Suppressor macrophage treated with lipopolysaccharide for 4 hours (primary cell): ENCODE measurements around the gene POLDIP3.
A peak's percentile ranks its signal among the peaks of the same experiment; 100 is the strongest.
"Not testable (repeated sequence)": the region's sequence is repeated elsewhere in the genome, so short reads cannot be mapped to it uniquely, and the experiment has no call there.

ENCODE experiments used
- DNase-seq: peaks from one replicate; pipeline ENCODE4 v3.0.0-alpha.2; 2020

POLDIP3 gene

DNA sequence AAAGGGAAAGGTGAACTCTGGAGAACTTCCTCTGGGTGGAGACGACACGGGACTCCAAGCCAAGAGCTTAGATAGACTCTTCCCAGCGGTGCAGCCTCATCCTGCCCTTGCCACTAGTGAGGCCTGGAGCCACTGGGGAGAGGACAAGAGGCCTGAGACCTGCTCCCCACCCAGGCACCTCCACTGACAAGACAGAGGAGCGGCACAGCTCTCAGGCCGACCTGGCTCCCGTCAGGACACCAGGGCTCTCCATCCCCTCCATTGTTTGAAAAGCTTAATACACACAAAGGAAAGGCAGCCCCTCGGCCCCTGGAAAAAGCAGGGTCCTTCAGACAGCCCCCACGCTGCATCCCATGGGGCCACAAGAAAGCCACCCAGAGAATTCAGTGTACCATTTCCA is 29.6 kb downstream of the POLDIP3 start:
- DNase-seq, result no peak

DNA sequence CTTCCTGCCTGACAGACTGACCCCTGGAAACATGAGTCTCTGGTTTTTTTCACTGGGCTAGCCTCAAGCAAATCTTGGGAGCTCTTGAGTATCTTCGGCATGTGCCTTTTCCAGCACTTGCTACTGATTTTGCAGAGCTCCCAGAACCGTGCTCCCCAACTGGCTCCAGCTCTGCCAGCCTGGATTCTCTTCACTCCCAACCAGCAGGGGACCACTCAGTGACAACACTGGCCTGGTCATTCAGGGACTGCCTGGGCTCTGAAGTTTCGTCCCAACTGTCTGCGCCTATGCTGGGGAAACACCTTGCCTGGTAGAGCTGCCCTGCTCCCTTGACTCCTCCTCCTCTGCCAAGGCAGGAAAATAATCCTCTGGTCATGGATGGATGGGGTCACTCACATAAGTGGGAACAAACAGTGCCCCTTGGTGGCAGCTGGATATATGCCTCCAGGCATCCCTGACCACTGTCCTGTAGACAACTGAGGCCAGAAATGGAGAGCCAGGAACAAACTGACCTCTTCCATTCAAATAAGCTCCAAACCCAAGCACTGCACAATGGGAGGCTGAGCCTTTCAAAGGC is 30.2 kb downstream of the POLDIP3 start:
- DNase-seq, result no peak

DNA sequence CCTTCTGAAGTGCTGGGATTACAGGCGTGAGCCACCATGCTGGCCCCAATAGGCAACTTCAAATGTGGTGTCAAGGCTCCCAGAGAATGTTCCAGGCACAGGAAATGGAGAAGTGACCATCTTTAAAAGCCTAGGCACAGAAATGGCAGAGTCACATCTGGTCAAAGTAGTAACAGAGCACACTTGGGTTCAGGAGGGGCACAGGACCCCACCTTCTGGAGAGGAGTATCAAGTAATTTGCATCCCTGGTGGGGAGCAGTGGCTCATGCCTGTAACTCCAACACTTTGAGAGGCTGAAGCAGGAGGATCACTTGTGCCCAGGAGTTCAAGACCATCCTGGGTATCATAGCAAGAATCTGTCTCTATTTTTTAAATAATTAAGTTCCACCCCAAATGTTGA is 31.7 kb downstream of the POLDIP3 start:
- DNase-seq, result no peak

DNA sequence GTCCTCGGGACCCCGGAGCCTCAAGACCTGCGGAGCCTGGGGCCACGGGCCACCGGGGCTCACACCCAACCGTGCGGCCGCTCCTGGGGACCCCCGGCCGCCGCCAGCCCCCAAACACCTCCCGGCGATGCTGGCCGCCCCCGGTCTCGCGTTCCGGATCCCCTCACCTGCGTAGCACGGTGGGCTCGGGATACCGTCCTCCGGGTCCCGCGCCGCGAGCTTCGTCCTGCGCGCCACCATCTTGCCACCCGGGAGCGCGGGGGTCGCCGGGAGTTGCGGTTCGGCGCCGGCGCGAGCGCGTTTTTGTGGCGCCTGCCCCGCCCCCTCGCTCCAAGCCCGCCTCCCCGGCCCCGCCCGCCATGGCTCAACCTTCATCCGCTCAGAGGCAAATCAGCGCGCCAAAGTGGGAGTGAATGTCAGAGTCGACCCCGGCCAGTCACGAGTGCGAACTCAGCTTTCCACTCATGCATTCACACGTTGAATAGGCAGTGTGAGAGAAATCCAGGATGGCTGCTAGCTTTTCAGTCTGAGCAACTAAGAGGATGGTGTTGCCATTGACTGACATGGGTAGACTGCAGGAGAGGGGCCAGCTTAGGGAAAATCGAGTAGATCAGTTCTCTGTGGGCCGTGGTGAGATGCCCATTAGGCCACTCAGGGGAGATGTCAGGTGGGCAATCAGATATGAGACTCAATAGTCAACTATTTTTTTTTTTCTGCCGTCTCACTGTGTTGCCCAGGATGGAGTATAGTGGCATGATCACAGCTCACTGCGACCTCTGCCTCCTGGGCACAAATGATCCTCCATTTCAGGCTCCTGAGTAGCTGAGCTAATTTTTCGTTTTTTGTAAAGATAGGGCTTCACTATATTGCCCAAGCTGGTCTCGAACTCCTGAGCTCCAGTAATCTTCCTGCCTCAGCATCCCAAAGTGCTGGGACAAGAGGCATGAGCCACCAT is 32.6 kb downstream of the POLDIP3 start:
- peak; percentile 78 for DNase-seq

DNA sequence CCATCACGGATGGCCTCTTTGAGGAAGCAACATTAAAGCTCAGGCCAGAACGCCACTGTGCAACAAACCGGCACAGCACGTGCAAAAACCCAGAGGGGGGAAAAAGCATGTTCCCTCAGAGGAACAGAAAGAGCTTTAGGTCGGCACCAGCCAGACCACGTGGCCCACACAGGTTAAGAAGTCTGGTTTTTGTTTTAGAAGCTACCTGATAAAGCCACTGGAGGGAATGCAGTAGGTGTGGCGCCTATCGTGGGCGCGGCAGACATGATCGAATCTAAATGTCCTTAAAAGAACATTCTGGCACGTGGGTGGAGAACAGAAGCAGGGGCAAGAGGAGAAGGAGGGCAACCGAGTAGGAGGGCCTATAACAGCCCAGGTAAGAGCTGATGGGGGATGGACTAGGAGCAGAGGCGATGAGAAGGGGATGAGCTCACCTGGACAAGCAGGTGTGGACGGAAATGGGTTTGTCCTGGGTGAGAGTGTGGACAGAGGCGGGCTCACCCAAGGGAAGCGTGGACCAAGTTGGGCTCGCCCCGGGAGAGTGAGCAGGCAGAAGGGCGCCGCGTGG is 33.4 kb downstream of the POLDIP3 start:
- DNase-seq, result not testable (repeated sequence)

DNA sequence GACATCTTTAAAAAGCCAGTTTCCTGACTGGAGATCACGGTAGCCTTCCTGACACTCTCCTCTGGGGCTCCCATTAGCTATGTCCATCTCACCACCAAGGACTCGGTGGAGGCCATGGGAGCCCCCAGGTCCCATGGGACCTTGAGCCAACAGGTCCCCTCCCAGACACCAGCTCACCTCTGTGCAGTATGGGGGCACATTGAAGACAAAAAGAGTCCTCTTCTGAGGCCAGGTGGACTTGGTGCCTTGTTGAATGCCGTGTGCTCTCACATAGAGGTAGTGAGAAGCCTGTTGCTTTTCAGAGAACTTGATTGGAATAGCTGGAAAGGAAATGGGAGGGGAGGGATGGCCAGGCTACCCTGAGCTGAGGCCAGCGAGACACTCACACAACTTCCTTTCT is 34.6 kb downstream of the POLDIP3 start:
- not testable (repeated sequence) for DNase-seq

DNA sequence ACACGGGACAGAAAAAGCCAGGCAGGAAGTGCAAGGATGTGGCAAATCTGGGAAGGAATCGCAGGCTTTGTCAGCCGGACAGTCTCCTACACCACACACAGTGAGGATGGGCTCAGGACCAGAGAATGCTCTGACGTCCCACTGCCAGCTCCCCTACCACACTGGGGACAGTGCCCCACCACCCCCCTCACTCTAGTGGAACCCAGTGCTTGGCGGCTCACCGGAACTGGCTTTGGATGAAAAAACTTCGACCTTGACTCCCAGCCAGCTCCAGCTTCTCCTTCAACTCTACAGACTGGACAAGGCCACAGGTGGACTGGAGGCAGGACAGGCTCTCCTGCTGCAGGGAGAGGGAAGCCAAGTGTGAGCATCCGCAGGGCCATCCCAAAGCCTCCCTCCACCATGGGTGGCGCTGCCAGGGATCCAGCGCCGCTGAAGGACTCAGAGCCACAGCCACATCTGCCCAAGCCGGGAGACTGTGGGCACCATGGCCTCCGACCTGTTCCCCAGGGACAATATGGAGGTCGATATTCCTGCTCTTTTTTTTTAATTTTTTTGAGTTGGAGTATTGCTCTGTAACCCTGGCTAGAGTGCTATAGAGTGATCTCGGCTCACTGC is 37.0 kb downstream of the POLDIP3 start:
- DNase-seq, result no peak

DNA sequence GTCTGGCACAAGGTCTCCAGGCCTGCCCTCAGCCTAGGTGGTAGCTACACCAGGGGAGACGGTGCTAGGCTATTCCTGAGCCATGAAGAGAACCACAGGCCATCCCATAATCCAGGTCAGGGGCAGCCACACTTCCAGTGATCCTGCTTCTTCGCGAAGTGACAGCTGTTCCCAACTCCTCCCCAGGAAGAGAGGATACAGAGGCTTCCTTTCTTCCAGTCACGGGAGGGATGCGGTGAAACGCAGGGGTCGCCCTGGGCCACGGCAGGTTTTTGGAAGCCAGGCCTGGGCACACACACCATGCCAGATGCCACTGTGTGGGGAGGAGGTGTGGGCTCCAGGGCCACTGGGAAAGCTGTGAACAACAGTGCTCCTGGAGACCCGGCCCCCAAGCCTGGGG is 37.5 kb downstream of the POLDIP3 start:
- DNase-seq, result not testable (repeated sequence)

DNA sequence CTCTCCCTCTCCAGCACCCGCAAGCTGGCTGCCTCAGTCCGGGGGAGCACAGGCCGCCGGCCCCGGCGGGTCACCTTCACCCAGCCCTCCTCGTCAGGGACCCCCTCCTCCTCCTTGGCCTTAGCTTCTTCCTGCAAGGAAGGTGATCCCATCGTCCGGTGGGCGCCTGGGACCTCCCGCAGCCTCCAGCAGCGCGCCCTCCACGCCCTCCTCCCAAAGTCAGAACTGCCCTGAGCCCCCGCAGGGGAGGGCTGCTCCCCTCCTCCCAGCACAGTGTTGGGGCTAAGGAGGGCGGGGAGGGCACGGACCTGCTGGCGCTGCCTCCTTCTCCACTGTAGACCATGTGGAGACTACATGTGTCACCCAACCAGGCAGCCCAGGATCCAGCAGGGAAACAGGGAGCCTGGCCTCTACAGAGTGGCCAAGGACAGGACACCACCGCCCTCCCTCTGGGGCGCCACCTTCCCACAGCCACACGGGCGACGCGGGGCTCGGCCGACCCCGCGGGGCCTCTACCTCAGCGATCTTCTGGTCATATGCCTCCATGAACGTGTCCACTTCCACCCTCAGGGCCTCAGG is 38.6 kb downstream of the POLDIP3 start:
- DNase-seq, result not testable (repeated sequence)

DNA sequence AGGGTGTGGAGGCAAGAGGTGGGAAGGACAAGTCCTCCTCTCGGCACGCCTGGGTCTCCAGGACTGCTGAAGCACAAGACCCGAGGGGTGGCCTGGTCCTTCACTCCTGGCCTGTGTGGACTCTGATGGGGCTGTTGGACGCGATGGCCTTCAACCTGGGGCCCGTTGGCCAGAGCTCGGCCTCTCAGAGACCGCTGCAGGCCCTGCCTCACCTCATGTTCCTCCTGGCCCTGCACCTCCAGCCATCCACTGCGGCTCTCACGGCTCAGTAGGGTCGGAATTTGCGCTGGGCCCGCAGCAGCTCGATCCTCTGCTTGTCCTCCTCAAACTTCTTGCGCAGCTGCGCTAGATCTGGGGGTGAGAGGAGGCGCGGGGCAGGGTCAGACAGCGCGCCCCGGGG is 40.2 kb downstream of the POLDIP3 start:
- DNase-seq, result not testable (repeated sequence)

DNA sequence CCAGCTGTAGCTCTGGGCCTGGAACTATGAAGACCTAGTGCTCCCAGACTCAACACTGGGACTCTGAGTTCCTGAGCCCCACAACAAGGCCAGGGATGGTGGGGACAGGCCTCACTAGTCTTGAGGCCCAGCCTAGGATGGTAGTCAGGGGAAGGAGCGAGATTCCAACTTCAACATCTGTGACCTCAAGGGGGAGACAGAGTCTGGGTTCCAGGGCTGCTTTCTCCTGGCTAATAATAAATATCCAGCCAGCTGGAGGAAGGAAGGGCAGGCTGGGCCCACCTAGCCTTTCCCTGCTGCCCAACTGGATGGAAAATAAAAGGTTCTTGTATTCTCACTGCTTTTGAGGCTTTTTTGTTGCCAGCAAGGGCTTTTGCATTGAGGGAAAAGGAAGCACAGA is 40.6 kb downstream of the POLDIP3 start:
- DNase-seq, result not testable (repeated sequence)

DNA sequence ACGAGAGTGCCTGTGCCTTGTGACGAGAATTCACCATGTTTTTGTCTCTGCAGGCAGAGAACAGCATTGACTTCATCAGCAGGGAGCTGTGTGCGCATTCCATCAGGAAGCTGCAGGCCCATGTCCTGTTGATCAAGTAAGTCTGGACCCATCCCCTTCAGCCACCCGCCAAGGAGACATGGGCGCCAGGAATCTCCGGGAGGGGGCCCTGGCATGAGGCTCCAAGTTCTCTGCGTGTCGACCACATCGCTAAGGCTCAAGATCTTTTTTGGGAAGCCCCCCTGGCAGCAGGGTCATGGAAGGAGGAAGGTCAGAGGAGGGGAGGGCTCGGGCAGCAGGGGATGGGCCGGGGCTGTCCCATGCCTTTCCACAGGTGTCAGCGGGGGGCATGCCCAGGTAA is 43.6 kb downstream of the POLDIP3 start:
- DNase-seq, result not testable (repeated sequence)

DNA sequence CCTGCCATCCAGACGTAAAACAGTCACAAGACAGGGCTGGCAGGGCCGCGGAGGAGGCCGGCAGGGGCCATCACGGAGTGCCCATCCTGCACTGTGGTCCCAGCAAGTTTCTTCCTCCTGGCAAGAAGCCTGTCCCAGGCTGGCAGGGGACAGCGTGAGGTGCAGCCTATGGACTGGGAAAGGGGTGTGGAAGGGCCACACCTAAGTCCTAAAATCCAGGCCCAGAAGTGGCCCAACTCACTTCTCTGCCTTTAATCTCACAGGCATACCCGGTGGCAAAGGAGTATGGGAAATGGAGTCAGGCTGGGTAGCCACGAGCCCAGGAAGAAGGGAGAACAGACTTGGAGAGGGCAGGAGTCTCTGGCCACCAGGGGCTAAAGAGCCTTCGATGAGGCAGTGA is 44.1 kb downstream of the POLDIP3 start:
- not testable (repeated sequence) for DNase-seq

DNA sequence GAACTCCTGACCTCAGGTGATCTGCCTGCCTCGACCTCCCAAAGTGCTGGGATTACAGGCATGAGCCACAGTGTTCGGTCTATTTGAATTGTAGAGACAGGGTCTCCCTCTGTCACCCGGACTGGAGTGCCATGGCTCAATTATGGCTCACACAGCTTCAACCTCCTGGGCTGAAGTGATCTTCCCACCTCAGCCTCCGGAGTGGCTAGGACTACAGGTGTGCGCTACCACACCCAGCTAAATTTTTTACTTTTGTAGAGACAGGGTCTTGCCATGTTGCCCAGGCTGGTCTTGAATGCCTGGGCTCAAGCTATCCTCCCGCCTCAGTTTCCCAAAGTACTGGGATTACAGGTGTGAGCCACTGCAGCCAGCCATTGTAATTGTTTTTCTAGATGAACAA is 46.7 kb downstream of the POLDIP3 start:
- DNase-seq, result not testable (repeated sequence)

DNA sequence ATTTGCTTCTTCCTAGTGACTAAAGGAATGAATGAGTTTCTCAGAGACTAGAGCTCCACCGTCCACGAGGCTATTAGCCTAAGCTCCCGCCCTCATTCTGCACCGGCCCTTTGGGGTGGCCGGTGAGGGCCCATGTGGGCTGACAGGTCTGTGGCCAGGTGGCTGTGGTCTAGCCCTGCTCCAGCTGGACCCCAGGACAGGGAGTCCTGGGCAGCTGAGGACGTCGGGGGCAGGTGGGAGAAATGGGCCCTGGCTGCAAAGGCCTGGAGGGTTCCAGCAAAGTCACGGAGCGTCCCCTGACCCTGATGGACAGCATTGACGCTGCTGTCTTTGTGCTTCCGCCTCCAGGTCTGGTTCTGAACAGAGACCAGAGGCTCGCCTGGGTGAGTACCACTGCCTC is 48.7 kb downstream of the POLDIP3 start:
- no peak for DNase-seq

DNA sequence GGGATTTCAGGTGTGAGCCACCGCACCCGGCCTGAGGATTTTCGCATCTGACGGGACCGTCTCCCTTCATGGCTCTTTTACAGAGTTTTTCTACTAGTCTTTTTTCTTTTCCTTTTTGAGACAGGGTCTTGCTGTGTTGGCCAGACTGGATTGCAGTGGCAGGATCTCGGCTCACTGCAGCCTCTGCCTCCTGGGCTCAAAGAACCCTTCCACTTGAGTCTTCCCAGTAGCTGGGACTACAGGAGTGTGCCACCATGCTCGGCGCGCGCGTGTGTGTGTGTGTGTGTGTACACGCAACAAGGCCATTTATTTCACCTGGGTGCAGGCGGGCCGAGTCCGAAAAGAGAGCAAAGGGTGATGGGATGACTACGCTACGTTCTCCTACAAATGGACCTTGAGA is 50.0 kb downstream of the POLDIP3 start:
- DNase-seq, result no peak

DNA sequence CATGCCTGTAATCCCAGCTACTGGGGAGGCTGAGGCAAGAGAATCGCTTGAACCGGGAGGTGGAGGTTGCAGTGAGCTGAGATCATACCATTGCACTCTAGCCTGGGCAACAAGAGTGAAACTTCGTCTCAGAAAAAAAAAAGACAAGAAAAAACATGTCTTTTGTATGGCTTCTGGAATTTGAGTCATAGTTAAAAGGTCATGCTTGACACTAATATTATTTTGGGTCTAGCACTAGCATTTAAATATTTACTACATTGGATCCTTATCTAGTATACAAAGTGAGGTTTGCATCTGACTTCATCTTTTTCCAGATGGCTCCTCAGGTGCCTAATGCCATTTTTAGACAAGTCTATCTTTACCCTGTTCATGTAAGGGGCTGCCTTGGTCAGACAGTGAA is 50.7 kb downstream of the POLDIP3 start:
- not testable (repeated sequence) for DNase-seq

DNA sequence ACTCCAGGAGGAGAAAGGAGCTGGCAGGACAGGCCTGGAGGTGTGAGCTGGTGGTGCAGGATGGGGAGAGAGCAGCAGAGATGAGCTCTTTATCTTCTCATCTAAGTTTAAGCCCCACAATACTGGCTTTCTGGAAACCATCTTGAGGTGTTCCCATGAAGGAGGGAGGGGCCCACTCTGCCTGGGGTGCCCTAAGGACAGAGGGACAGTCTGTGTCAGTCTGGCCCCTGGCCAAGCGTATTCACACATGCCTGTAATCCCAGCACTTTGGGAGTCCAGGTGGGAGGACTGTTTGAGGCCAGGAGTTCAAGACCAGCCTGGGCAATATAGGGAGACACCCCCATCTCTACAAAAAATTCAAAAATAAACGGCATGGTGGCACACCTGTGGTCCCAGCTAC is 52.0 kb downstream of the POLDIP3 start:
- DNase-seq, result no peak

DNA sequence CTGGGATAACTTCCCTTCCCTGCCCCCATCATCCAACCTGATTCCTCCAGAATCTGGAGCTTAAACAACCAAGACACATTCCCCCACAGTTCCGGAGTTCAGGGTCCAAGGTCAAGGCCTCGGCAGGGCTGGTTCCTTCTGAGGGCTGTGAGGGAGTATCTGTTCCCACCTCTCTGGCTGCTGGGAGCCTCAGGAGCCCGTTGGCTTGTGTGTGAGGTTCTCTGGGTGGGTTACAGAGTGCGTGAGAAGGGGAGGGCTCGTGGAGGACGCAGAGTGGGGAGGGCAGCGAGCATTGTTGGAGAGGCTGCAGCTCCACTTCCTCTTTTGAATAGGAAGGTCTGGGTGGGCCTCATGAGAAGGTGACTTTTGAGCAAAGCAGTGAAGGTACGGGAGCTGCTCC is 52.4 kb downstream of the POLDIP3 start:
- peak; percentile 19 for DNase-seq

DNA sequence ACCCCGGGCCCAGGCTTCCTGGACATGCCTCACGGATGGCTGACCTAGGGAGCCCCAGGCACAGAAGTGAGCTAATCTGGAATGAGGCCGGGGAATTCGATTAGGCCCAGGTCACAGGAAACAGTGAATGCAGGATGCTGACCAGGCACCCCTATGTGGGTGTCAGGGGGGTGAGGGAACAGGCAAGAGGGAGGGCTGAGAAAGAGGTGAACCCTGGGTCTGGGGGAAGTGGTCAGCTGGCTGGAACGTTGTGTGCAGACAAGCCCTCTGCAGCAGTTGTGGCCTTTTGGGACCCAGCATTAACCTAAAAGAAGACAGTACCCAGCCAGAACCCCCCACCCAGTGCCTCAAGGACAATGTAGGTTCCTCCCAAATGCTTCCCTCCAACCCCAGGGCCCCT is 52.8 kb downstream of the POLDIP3 start:
- DNase-seq, result no peak

DNA sequence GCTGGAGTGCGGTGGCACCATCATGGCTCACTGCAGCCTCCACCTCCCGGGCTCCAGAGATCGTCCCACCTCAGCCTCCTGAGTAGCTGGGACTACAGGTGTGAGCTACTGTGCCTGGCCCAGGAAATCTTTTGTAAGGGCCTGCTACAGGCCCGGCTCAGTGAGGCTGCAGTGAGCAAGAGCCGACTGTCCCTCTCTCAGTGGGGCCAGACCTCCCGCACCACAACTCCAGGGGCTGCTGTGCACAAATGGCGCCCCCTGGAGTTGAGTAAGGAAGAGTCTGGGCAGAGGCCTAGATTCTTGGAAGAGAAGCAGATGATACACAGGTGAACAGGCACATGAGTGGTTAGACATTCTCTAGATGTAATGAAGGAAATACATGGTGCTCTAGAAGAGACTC is 53.9 kb downstream of the POLDIP3 start:
- peak; percentile 33 for DNase-seq

DNA sequence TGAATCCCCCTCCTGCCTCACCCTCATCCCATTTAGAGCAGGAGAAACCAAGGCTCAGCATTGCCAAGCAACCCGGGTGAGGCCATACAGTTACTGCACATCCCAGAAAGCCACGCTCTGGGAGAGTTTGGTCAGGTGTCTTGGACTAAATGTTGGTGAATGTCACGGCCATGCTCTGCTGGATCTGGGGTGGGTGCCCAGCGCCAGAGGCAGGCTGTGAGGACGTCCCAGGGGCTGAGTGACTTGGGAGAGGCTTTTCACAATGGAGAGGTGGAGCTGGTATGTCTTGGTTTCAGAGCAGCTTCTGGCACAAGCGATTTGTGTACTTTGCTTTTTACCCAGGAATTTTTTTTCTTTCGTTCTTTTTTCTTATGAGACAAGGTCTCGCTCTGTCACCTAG is 54.3 kb downstream of the POLDIP3 start:
- no peak for DNase-seq
